ENCODE results near the gene LAMTOR4. TPM values are rescaled to one million over a fixed set of nuclear protein-coding genes. Genes with fewer than 3 reads are reported as not detected.

The LAMTOR4 gene
- total RNA-seq, 3 donors from 2014 or later = 154 to 285 (median 207) TPM

- Histone ChIP-seq H3K27ac (no peak overlapping the region), H3K4me3 (peak overlapping the region; percentile 14 to 70 (median 60)), H3K4me1 (no peaks in the 10 kb centered on the region), H3K27me3 (no peaks in the 10 kb centered on the region), H3K36me3 (no peaks in the 10 kb centered on the region), H3K9me3 (no peaks in the 10 kb centered on the region)
- no peak for DNase-seq (ENCODE audit: low spot score in 2 of 2)
- intact Hi-C loops (cut with DNase I; ENCODE audit: low total_unique reads) = no loop called here
- no peak for TF ChIP-seq POLR2AphosphoS5 (IDR thresholded peaks at IDR 0.05)
- TF ChIP-seq, protein P1, sequence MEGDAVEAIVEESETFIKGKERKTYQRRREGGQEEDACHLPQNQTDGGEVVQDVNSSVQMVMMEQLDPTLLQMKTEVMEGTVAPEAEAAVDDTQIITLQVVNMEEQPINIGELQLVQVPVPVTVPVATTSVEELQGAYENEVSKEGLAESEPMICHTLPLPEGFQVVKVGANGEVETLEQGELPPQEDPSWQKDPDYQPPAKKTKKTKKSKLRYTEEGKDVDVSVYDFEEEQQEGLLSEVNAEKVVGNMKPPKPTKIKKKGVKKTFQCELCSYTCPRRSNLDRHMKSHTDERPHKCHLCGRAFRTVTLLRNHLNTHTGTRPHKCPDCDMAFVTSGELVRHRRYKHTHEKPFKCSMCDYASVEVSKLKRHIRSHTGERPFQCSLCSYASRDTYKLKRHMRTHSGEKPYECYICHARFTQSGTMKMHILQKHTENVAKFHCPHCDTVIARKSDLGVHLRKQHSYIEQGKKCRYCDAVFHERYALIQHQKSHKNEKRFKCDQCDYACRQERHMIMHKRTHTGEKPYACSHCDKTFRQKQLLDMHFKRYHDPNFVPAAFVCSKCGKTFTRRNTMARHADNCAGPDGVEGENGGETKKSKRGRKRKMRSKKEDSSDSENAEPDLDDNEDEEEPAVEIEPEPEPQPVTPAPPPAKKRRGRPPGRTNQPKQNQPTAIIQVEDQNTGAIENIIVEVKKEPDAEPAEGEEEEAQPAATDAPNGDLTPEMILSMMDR (IDR thresholded peaks at IDR 0.05) = no peak
- no peak for TF ChIP-seq POLR2A (IDR thresholded peaks at IDR 0.05)
Observed at GRCh38 chr7:100171840-100172239, 23.1 kb downstream of the LAMTOR4 start.

- Histone ChIP-seq H3K4me1 (no peaks in the 10 kb centered on the region), H3K27ac (no peak overlapping the region), H3K27me3 (no peaks in the 10 kb centered on the region), H3K4me3 (no peak overlapping the region), H3K36me3 (no peaks in the 10 kb centered on the region), H3K9me3 (no peaks in the 10 kb centered on the region)
- intact Hi-C loops (cut with DNase I; ENCODE audit: low total_unique reads) = no loop called here
- DNase-seq (ENCODE audit: low spot score in 2 of 2) = no peak
- no peak for TF ChIP-seq POLR2A (IDR thresholded peaks at IDR 0.05)
- TF ChIP-seq POLR2AphosphoS5 (IDR thresholded peaks at IDR 0.05) = no peak
- TF ChIP-seq, protein P1 (IDR thresholded peaks at IDR 0.05) = no peak
Observed at GRCh38 chr7:100173806-100174495, 25.2 kb downstream of the LAMTOR4 start.

DNA sequence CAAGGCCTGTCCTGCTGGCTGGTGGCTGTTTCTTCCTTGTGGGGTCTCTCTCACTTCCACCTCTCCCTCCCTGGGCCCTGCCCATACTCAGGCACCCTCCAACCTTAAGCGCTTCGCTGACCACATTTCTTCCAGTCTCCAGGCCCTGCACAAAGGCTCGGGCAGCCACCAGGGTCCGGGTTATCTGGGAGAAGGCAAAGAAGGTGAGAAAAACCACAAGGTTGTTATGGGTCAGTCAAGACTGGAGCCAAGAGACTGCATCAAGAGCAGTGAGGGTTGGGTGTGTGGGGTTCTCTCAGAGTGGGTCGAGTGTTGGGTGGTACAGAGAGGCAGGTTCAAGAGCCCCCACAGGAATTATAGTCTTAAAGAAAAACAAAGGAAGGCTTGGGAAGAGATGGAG is 25.9 kb downstream of the LAMTOR4 start:
- Histone ChIP-seq H3K27me3 (no peaks in the 10 kb centered on the region), H3K36me3 (no peaks in the 10 kb centered on the region), H3K9me3 (no peaks in the 10 kb centered on the region), H3K4me1 (no peaks in the 10 kb centered on the region), H3K27ac (no peak overlapping the region), H3K4me3 (no peak overlapping the region)
- TF ChIP-seq, protein P1 (IDR thresholded peaks at IDR 0.05) = no peak
- no peak for TF ChIP-seq POLR2AphosphoS5 (IDR thresholded peaks at IDR 0.05)
- TF ChIP-seq POLR2A (IDR thresholded peaks at IDR 0.05) = no peak
- no peak for DNase-seq (ENCODE audit: low spot score in 2 of 2)
- intact Hi-C loops (cut with DNase I; ENCODE audit: low total_unique reads) = no loop called here

DNA sequence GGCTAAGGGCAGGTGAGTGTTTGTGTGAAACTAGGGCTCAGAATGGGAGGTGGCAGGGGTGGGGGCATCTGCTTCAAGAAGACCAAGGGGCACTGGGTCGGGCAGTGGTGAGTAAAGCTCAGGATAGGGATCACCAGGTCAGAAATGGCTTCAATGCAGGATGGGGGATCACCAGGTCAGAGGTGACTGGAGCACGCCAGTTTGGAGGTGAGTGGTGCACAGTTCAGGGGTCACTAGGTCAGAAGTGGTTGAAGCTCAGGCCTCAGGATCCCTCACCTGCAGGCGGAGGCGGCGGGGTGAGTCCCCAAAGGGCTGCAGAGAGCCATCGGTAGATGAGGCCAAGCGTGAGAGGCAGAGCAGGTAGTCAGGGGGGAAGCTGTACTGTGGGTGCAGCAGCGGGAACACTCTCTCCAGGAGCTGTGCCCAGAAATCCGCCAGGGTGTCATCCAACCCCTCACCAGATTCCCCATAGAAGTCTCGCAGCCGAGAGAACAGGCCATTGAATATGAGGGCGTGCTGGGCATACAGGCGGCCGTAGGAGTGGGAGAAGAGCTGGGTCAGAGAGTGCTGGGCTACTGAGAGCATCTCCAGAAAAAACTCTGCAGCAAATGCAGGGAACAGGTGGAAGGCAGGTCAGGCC is 26.7 kb downstream of the LAMTOR4 start:
- Histone ChIP-seq H3K36me3 (no peaks in the 10 kb centered on the region), H3K27ac (no peak overlapping the region), H3K27me3 (no peaks in the 10 kb centered on the region), H3K4me3 (no peak overlapping the region), H3K4me1 (no peaks in the 10 kb centered on the region), H3K9me3 (no peaks in the 10 kb centered on the region)
- no peak for TF ChIP-seq POLR2AphosphoS5 (IDR thresholded peaks at IDR 0.05)
- TF ChIP-seq POLR2A (IDR thresholded peaks at IDR 0.05) = no peak
- TF ChIP-seq, protein P1 (IDR thresholded peaks at IDR 0.05) = no peak
- no peak for DNase-seq (ENCODE audit: low spot score in 2 of 2)
- intact Hi-C loops (cut with DNase I; ENCODE audit: low total_unique reads) = no loop called here

Data from breast epithelium (tissue), 4 donors.